Endothelial cell (in vitro differentiated cells): Measurements from ENCODE around the gene TRABD2B. TPM values are rescaled to one million over a fixed set of nuclear protein-coding genes. Genes with fewer than 3 reads are reported as not detected.

ENCODE experiments used
- DNase-seq: peaks from one replicate; pipeline ENCODE4 v3.0.0; 2021; ENCODE audit warnings: low spot score
- H3K27ac Mint-ChIP-seq: one replicate; pipeline ENCODE4 v1.8.0; 2021; ENCODE audit warnings: mixed read lengths, inconsistent platforms; ENCODE audit not compliant: unreplicated experiment
- H3K27me3 Mint-ChIP-seq: one replicate; pipeline ENCODE4 v1.8.0; 2021; ENCODE audit warnings: mild to moderate bottlenecking, moderate library complexity, mixed read lengths, inconsistent platforms; ENCODE audit not compliant: unreplicated experiment
- H3K36me3 Mint-ChIP-seq: one replicate; pipeline ENCODE4 v1.8.0; 2021; ENCODE audit warnings: mild to moderate bottlenecking, low read depth, mixed read lengths, inconsistent platforms; ENCODE audit not compliant: unreplicated experiment
- H3K4me1 Mint-ChIP-seq: one replicate; pipeline ENCODE4 v1.8.0; 2021; ENCODE audit warnings: mild to moderate bottlenecking, mixed read lengths, inconsistent platforms; ENCODE audit not compliant: unreplicated experiment
- H3K4me3 Mint-ChIP-seq: one replicate; pipeline ENCODE4 v1.8.0; 2021; ENCODE audit warnings: mild to moderate bottlenecking, mixed read lengths, inconsistent platforms; ENCODE audit not compliant: unreplicated experiment
- H3K9me3 Mint-ChIP-seq: one replicate; pipeline ENCODE4 v1.8.0; 2021; ENCODE audit warnings: mixed read lengths, inconsistent platforms; ENCODE audit not compliant: unreplicated experiment
- CTCF ChIP-seq: fragments of 200-600 bp; sonication (generic); IDR thresholded peaks from one replicate; pipeline ENCODE4 v1.5.0; 2021; ENCODE audit warnings: antibody characterized with exemption; ENCODE audit not compliant: unreplicated experiment
- total RNA-seq: library from RNA; stranded (reverse); fragmentation: NEBNext Ultra II Directional; extraction: Animal tissue kit (Norgen Biotek cat#: 25700); gene quantifications from one replicate; pipeline ENCODE4 v1.2.1, GENCODE V29; 2021; ENCODE audit not compliant: unreplicated experiment

Gene TRABD2B
- total RNA-seq, 1 donor from 2014 or later, result 1.0 TPM

DNA sequence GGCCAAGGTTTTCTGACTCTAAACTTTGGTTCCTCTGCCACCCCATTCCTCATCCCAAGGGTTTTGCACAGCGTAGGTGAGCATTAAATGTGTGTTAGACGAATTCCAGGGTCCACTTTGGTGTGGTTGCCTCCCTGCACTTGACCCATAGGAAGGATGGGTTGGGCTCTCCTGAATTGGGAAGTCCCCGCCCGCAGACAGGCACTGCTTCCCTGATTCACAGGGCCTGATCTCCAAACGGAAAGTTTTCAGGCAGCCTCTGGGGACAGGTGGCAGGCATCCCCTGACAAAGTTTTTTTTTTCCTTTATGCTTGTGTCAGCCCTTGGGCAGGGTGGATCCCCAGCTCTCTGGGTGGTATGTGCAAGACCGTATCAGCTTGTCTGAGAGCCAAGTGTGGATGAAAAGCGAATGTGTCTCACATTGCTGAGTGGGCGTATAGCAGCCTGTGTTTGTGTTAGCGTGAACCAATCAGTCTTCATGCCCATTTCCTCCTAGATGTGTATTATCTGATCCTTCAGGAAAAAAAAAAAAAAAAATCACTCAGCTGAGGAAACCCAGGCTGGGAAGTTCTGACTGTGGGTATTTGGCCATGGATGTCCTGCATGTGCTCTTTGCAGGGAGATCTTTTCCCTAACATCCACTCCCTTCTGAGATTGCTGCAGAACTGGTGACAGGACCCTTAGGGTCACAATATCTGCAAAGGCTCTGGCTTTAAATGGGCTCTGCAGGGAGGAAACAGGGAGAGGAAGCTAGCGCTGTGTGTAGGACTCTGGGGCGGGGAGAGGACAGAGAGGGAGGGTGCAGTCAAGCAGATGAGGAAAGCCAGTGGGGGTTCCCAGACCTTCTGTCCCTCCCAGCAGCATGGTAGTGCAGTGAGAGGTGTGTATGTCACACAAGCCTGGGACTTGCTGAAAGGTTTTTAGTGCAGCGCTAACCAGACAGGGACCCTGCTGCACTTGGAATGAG lies 42.2 kb upstream of the TRABD2B start:
- DNase-seq, result no peak
- TF ChIP-seq CTCF, result no peak
- Mint-ChIP-seq H3K9me3 (no peaks in the 10 kb centered on the region), H3K4me3 (no peak overlapping the region), H3K27ac (no peak overlapping the region), H3K27me3 (peaks cover 6% of the 10 kb centered on the region), H3K36me3 (no peaks in the 10 kb centered on the region), H3K4me1 (peaks cover 18% of the 10 kb centered on the region)

GRCh38 chr1:48038270-48038767 lies 41.1 kb upstream of the TRABD2B start:
- Mint-ChIP-seq H3K4me3 (no peak overlapping the region), H3K27me3 (peaks cover 6% of the 10 kb centered on the region), H3K4me1 (peaks cover 18% of the 10 kb centered on the region), H3K27ac (no peak overlapping the region), H3K36me3 (no peaks in the 10 kb centered on the region), H3K9me3 (no peaks in the 10 kb centered on the region)
- no peak for DNase-seq
- no peak for TF ChIP-seq CTCF

DNA sequence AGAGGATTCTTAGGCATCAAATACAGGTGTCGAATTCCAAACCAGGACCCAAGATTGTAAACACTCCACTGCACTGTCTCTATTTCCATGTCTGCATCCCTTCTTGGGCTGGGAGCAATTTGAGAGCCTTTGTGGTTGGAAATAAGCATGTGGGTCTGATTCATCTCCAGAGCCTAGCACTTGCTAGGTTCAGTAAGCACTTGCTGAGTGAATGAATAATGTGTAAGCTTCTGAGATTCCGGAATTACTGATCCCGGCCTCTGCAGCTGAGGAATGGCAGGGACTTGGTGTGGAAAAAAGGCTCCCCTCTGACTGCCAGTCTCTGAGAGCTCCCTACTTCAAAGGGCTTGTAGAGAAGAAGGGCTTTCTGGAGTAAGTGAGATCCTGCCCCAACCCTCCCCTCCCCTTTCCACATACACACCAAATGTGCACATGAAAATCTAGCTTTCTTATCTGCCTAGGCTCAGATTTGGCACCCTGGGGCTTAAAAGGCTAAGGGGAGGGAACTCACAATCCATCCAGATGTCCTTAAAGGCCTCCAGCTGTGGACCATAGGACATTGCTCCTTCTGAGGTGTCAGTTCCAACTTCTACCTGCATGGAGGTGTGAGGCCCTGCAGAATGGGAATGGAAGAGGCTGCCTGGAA lies 39.6 kb upstream of the TRABD2B start:
- no peak overlapping the region for H3K27ac Mint-ChIP-seq
- H3K4me1 Mint-ChIP-seq, result peaks cover 18% of the 10 kb centered on the region
- TF ChIP-seq CTCF, result no peak
- no peak overlapping the region for H3K4me3 Mint-ChIP-seq
- no peak for DNase-seq
- peaks cover 4% of the 10 kb centered on the region for H3K27me3 Mint-ChIP-seq
- no peaks in the 10 kb centered on the region for H3K9me3 Mint-ChIP-seq
- no peaks in the 10 kb centered on the region for H3K36me3 Mint-ChIP-seq

GRCh38 chr1:48035371-48036141 lies 38.4 kb upstream of the TRABD2B start:
- Mint-ChIP-seq H3K36me3 (no peaks in the 10 kb centered on the region), H3K9me3 (no peaks in the 10 kb centered on the region), H3K4me3 (no peak overlapping the region), H3K27ac (no peak overlapping the region), H3K4me1 (peaks cover 13% of the 10 kb centered on the region), H3K27me3 (peaks cover 4% of the 10 kb centered on the region)
- no peak for TF ChIP-seq CTCF
- DNase-seq, result no peak
